ENCODE data around the gene PNMA5.

GRCh38 chrX:152988536-152989291, 5.2 kb downstream of the PNMA5 start:
- TF ChIP-seq CTCF (IDR thresholded peaks at IDR 0.05; ENCODE audit: control extremely low read depth in 1 of 3, insufficient read depth in 1 of 3, low read depth in 1 of 3, low read length in 3 of 3) (no peak), TCF12 (IDR thresholded peaks at IDR 0.05; ENCODE audit: low read depth, low read length) (no peak), POLR2A (IDR thresholded peaks at IDR 0.05; ENCODE audit: control extremely low read depth in 1 of 2, low read depth in 2 of 2, low read length in 2 of 2) (no peak), JUND (IDR thresholded peaks at IDR 0.05; ENCODE audit: low read length) (no peak), POLR2AphosphoS5 (IDR thresholded peaks at IDR 0.05; ENCODE audit: low read depth, low read length) (no peak), EP300 (IDR thresholded peaks at IDR 0.05; ENCODE audit: borderline replicate concordance in 1 of 2, low read depth in 2 of 2, low read length in 2 of 2) (no peak), ATF2 (IDR thresholded peaks at IDR 0.05; ENCODE audit: low read length) (no peak)
